Measurements from ENCODE around the gene TRIP13. TPM values are rescaled to one million over a fixed set of nuclear protein-coding genes. Genes with fewer than 3 reads are reported as not detected.
A peak's percentile ranks its signal among the peaks of the same experiment; 100 is the strongest.

Gene TRIP13
- total and polyA plus RNA-seq, 4 experiments from 2014 or later = 0.39 to 1.0 (median 0.69) TPM; not detected in 1

- Histone ChIP-seq H3K27ac (ENCODE audit: low read depth, low read length) (no peak overlapping the region), H3K9me3 (ENCODE audit: control insufficient read depth in 1 of 2, low read length in 2 of 2) (no peaks in the 10 kb centered on the region), H3K4me3 (ENCODE audit: low read length in 2 of 2) (no peak overlapping the region), H3K36me3 (ENCODE audit: insufficient read depth, low read length) (no peaks in the 10 kb centered on the region), H3K27me3 (ENCODE audit: insufficient read depth, low read length) (no peaks in the 10 kb centered on the region), H3K4me1 (ENCODE audit: insufficient read depth, low read length) (no peaks in the 10 kb centered on the region)
- H3K27ac Mint-ChIP-seq = peak overlapping the region in 3 of 7 donors; percentile 57 to 70 (median 60)
- H3K36me3 Mint-ChIP-seq = no peaks in the 10 kb centered on the region
- intact Hi-C loops (cut with micrococcal nuclease) = no loop called here
- ChIA-PET CTCF (ENCODE audit: partially characterized antibody) (no interaction called here), POLR2A (ENCODE audit: partially characterized antibody) (no interaction called here)
- peaks cover 2 to 12% (median 9%) of the 10 kb centered on the region in 4 donors for H3K4me1 Mint-ChIP-seq
- no peak overlapping the region for H3K4me3 Mint-ChIP-seq
- DNase-seq = no peak
- H3K27me3 Mint-ChIP-seq = no peaks in the 10 kb centered on the region
- peaks cover 0 to 2% (median 0%) of the 10 kb centered on the region in 8 donors for H3K9me3 Mint-ChIP-seq
Measured at GRCh38 chr5:909086-909485, 16.4 kb downstream of the TRIP13 start.

GRCh38 chr5:909994-910768, 17.5 kb downstream of the TRIP13 start:
- no peak overlapping the region for H3K4me3 Mint-ChIP-seq
- Histone ChIP-seq H3K27ac (ENCODE audit: low read depth, low read length) (no peak overlapping the region), H3K27me3 (ENCODE audit: insufficient read depth, low read length) (no peaks in the 10 kb centered on the region), H3K36me3 (ENCODE audit: insufficient read depth, low read length) (no peaks in the 10 kb centered on the region), H3K9me3 (ENCODE audit: control insufficient read depth in 1 of 2, low read length in 2 of 2) (no peaks in the 10 kb centered on the region), H3K4me1 (ENCODE audit: insufficient read depth, low read length) (no peaks in the 10 kb centered on the region), H3K4me3 (ENCODE audit: low read length in 2 of 2) (no peak overlapping the region)
- ChIA-PET POLR2A (ENCODE audit: partially characterized antibody) (no interaction called here), CTCF (ENCODE audit: partially characterized antibody) (no interaction called here)
- peaks cover 2 to 12% (median 9%) of the 10 kb centered on the region in 4 donors for H3K4me1 Mint-ChIP-seq
- no peaks in the 10 kb centered on the region for H3K36me3 Mint-ChIP-seq
- H3K27ac Mint-ChIP-seq = peak overlapping the region in 6 of 7 donors; percentile 27 to 84 (median 34)
- H3K27me3 Mint-ChIP-seq = no peaks in the 10 kb centered on the region
- no peak for DNase-seq
- H3K9me3 Mint-ChIP-seq = peaks cover 0 to 2% (median 0%) of the 10 kb centered on the region in 8 donors
- intact Hi-C loops (cut with micrococcal nuclease) = no loop called here

DNA sequence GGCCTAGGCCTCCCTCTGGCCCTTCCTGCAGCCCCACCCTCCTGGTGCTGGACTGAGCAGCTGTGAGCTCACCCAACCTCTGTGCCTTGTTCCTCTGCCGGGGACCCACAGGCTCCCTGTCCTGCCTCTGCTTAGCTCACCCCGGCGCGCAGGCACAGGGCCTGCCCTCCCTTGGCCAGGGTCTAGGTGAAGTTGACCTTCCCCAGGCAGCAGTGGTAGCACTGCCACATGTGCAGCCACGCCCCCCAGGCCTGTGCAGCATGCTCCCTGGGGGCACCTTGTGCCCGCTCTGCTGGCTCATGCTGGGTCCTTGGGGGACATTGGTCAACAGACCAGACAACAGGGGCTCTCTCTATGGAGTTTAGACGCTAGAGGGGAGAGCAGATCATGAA, 18.1 kb downstream of the TRIP13 start:
- ChIA-PET CTCF (ENCODE audit: partially characterized antibody) (no interaction called here), POLR2A (ENCODE audit: partially characterized antibody) (interaction anchor here (0.8 kb wide), 1 partner anchor 9 kb away, joined by 3 read pairs; no protein-coding TSS in a partner anchor)
- Histone ChIP-seq H3K4me1 (ENCODE audit: insufficient read depth, low read length) (no peaks in the 10 kb centered on the region), H3K36me3 (ENCODE audit: insufficient read depth, low read length) (no peaks in the 10 kb centered on the region), H3K9me3 (ENCODE audit: control insufficient read depth in 1 of 2, low read length in 2 of 2) (no peaks in the 10 kb centered on the region), H3K27ac (ENCODE audit: low read depth, low read length) (no peak overlapping the region), H3K27me3 (ENCODE audit: insufficient read depth, low read length) (no peaks in the 10 kb centered on the region), H3K4me3 (ENCODE audit: low read length in 2 of 2) (no peak overlapping the region)
- H3K27me3 Mint-ChIP-seq = no peaks in the 10 kb centered on the region
- DNase-seq = no peak
- H3K4me3 Mint-ChIP-seq = no peak overlapping the region
- H3K27ac Mint-ChIP-seq = peak overlapping the region in 6 of 7 donors; percentile 29 to 84 (median 76)
- H3K9me3 Mint-ChIP-seq = peaks cover 0 to 2% (median 0%) of the 10 kb centered on the region in 8 donors
- H3K4me1 Mint-ChIP-seq = peaks cover 2 to 12% (median 9%) of the 10 kb centered on the region in 4 donors
- H3K36me3 Mint-ChIP-seq = no peaks in the 10 kb centered on the region
- intact Hi-C loops (cut with micrococcal nuclease) = no loop called here

GRCh38 chr5:911601-912000, 18.9 kb downstream of the TRIP13 start:
- Mint-ChIP-seq H3K27ac (peak overlapping the region; percentile 77 to 99 (median 95)), H3K9me3 (peaks cover 0 to 2% (median 0%) of the 10 kb centered on the region in 8 donors), H3K4me3 (peak overlapping the region in 1 of 8 donors; percentile 50), H3K36me3 (no peaks in the 10 kb centered on the region), H3K27me3 (no peaks in the 10 kb centered on the region), H3K4me1 (peaks cover 2 to 12% (median 9%) of the 10 kb centered on the region in 4 donors)
- intact Hi-C loops (cut with micrococcal nuclease) = no loop called here
- no peak for DNase-seq
- ChIA-PET CTCF (ENCODE audit: partially characterized antibody) (interaction anchor here (0.7 kb wide), 1 partner anchor 734 kb away, joined by 3 read pairs; no protein-coding TSS in a partner anchor), POLR2A (ENCODE audit: partially characterized antibody) (interaction anchor here (0.8 kb wide), 1 partner anchor 8 kb away, joined by 3 read pairs; no protein-coding TSS in a partner anchor)
- no peaks in the 10 kb centered on the region for H3K36me3 ChIP-seq (ENCODE audit: insufficient read depth, low read length)
- H3K27me3 ChIP-seq (ENCODE audit: insufficient read depth, low read length) = no peaks in the 10 kb centered on the region
- no peaks in the 10 kb centered on the region for H3K9me3 ChIP-seq (ENCODE audit: control insufficient read depth in 1 of 2, low read length in 2 of 2)
- H3K27ac ChIP-seq (ENCODE audit: low read depth, low read length) = peak overlapping the region; percentile 56
- H3K4me1 ChIP-seq (ENCODE audit: insufficient read depth, low read length) = no peaks in the 10 kb centered on the region
- H3K4me3 ChIP-seq (ENCODE audit: low read length in 2 of 2) = no peak overlapping the region

DNA sequence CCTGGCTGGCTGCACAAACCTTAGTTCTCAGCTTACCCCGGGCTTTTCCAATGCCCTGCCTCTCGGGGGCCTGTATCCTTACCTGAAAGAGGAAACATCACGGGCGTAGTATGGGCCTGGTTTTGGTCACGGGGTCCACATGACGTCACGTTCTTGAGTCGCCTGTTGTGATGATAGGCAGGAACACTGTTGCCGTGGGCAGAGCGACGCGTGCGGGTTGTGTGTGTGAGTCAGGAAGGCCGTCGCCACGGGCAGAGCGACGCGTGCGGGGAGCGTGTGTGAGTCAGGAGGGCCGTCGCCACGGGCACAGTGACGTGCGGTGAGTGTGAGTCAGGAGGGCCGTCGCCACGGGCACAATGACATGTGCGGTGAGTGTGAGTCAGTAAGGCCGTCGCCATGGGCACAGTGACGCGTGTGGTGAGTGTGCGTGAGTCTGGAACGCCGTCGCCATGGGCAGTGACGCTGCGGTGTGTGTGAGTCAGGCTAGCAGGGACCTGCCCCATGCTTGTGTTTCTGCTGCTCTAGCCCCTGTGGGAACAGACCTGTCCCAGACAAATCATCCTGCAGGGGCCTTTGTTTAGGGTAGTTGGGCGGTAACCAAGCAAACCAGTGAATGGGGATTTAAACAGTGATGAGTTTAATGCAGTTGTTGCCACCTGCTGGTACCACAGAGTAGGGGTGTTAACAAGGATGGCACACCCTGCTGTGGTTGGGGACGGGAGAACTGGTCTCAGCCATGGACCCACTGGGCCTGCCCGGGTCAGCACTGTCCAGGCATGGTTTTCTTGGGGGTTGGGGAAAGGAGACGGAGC, 19.8 kb downstream of the TRIP13 start:
- intact Hi-C loops (cut with micrococcal nuclease) = loop anchor here (2.0 kb wide), 1 partner anchor 20 kb away; the partner anchor contains the start of genes BRD9 and TRIP13
- Histone ChIP-seq H3K36me3 (ENCODE audit: insufficient read depth, low read length) (no peaks in the 10 kb centered on the region), H3K4me1 (ENCODE audit: insufficient read depth, low read length) (no peaks in the 10 kb centered on the region), H3K9me3 (ENCODE audit: control insufficient read depth in 1 of 2, low read length in 2 of 2) (no peaks in the 10 kb centered on the region), H3K4me3 (ENCODE audit: low read length in 2 of 2) (no peak overlapping the region), H3K27ac (ENCODE audit: low read depth, low read length) (peak overlapping the region; percentile 57), H3K27me3 (ENCODE audit: insufficient read depth, low read length) (no peaks in the 10 kb centered on the region)
- peak; percentile 75 to 94 (median 87) for DNase-seq
- Mint-ChIP-seq H3K27ac (peak overlapping the region; percentile 77 to 99 (median 96)), H3K4me3 (peak overlapping the region in 6 of 8 donors; percentile 9 to 76 (median 72)), H3K4me1 (peaks cover 2 to 12% (median 9%) of the 10 kb centered on the region in 4 donors), H3K36me3 (no peaks in the 10 kb centered on the region), H3K27me3 (no peaks in the 10 kb centered on the region), H3K9me3 (peaks cover 0 to 2% (median 0%) of the 10 kb centered on the region in 8 donors)
- ChIA-PET CTCF (ENCODE audit: partially characterized antibody) (interaction anchor here (0.7 to 1.5 kb wide), 4 partner anchors 9 to 733 kb away, joined by 3 to 4 read pairs (median 3); no protein-coding TSS in a partner anchor), POLR2A (ENCODE audit: partially characterized antibody) (interaction anchor here (0.6 kb wide), 1 partner anchor 336 kb away, joined by 3 read pairs; no protein-coding TSS in a partner anchor)

- peak overlapping the region in 2 of 7 donors; percentile 19 to 95 for H3K27ac Mint-ChIP-seq
- no peak overlapping the region for H3K4me3 Mint-ChIP-seq
- no peak for DNase-seq
- no peaks in the 10 kb centered on the region for H3K27me3 Mint-ChIP-seq
- H3K4me1 Mint-ChIP-seq = peaks cover 2 to 12% (median 9%) of the 10 kb centered on the region in 4 donors
- no peaks in the 10 kb centered on the region for H3K9me3 ChIP-seq (ENCODE audit: control insufficient read depth in 1 of 2, low read length in 2 of 2)
- H3K36me3 ChIP-seq (ENCODE audit: insufficient read depth, low read length) = no peaks in the 10 kb centered on the region
- no peak overlapping the region for H3K4me3 ChIP-seq (ENCODE audit: low read length in 2 of 2)
- H3K36me3 Mint-ChIP-seq = no peaks in the 10 kb centered on the region
- intact Hi-C loops (cut with micrococcal nuclease) = no loop called here
- H3K4me1 ChIP-seq (ENCODE audit: insufficient read depth, low read length) = no peaks in the 10 kb centered on the region
- ChIA-PET POLR2A (ENCODE audit: partially characterized antibody) (no interaction called here), CTCF (ENCODE audit: partially characterized antibody) (interaction anchor here (1.1 to 1.5 kb wide), 3 partner anchors 10 to 247 kb away, joined by 3 read pairs; no protein-coding TSS in a partner anchor)
- H3K27me3 ChIP-seq (ENCODE audit: insufficient read depth, low read length) = no peaks in the 10 kb centered on the region
- H3K27ac ChIP-seq (ENCODE audit: low read depth, low read length) = no peak overlapping the region
- H3K9me3 Mint-ChIP-seq = peaks cover 0 to 2% (median 0%) of the 10 kb centered on the region in 8 donors
Measured at GRCh38 chr5:914174-914573, 21.5 kb downstream of the TRIP13 start.

GRCh38 chr5:914612-915011, 21.9 kb downstream of the TRIP13 start:
- Histone ChIP-seq H3K27me3 (ENCODE audit: insufficient read depth, low read length) (no peaks in the 10 kb centered on the region), H3K9me3 (ENCODE audit: control insufficient read depth in 1 of 2, low read length in 2 of 2) (no peaks in the 10 kb centered on the region), H3K36me3 (ENCODE audit: insufficient read depth, low read length) (no peaks in the 10 kb centered on the region), H3K27ac (ENCODE audit: low read depth, low read length) (no peak overlapping the region), H3K4me1 (ENCODE audit: insufficient read depth, low read length) (no peaks in the 10 kb centered on the region), H3K4me3 (ENCODE audit: low read length in 2 of 2) (no peak overlapping the region)
- H3K27ac Mint-ChIP-seq = peak overlapping the region in 3 of 7 donors; percentile 30 to 50 (median 45)
- intact Hi-C loops (cut with micrococcal nuclease) = no loop called here
- H3K9me3 Mint-ChIP-seq = peaks cover 0 to 2% (median 0%) of the 10 kb centered on the region in 8 donors
- no peaks in the 10 kb centered on the region for H3K36me3 Mint-ChIP-seq
- ChIA-PET CTCF (ENCODE audit: partially characterized antibody) (no interaction called here), POLR2A (ENCODE audit: partially characterized antibody) (no interaction called here)
- no peak overlapping the region for H3K4me3 Mint-ChIP-seq
- no peaks in the 10 kb centered on the region for H3K27me3 Mint-ChIP-seq
- no peak for DNase-seq
- H3K4me1 Mint-ChIP-seq = peaks cover 2 to 12% (median 9%) of the 10 kb centered on the region in 4 donors
